ENCODE data around the gene FOXD2.

Gene FOXD2

DNA sequence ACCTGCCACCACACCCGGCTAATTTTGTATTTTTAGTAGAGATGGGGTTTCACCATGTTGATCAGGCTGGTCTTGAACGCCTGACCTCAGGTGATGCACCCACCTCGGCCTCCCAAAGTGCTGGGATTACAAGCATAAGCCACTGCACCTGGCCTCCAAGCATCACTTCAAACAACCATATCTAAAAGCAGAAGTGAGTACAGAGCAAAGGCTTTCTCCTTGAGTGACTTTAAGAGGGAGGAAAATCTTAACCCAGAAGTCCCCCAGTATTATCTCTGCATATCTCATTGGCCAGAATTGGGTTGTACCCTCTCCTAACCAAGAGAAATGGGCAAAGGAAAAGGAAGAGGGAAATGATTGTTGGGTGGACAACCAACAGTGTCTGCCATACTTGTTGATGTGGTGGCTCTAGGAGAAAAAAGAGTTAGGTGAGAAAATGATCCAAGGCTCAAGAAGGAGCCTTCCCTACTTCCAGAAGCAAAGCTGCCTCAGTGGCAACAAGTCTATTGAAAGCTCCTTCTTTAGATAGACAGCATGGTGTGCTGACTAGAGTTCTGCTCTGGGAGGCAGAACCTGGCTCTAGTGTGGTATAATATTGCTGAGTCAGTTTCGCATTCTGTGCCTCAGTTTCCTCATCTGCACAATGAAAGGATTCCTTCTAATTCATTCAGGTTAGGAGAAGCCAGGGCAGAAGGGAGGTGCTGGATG is 38.6 kb upstream of the FOXD2 start:
- TF ChIP-seq, protein P1, sequence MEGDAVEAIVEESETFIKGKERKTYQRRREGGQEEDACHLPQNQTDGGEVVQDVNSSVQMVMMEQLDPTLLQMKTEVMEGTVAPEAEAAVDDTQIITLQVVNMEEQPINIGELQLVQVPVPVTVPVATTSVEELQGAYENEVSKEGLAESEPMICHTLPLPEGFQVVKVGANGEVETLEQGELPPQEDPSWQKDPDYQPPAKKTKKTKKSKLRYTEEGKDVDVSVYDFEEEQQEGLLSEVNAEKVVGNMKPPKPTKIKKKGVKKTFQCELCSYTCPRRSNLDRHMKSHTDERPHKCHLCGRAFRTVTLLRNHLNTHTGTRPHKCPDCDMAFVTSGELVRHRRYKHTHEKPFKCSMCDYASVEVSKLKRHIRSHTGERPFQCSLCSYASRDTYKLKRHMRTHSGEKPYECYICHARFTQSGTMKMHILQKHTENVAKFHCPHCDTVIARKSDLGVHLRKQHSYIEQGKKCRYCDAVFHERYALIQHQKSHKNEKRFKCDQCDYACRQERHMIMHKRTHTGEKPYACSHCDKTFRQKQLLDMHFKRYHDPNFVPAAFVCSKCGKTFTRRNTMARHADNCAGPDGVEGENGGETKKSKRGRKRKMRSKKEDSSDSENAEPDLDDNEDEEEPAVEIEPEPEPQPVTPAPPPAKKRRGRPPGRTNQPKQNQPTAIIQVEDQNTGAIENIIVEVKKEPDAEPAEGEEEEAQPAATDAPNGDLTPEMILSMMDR (IDR thresholded peaks at IDR 0.05; ENCODE audit: low read depth, low read length): no peak

DNA sequence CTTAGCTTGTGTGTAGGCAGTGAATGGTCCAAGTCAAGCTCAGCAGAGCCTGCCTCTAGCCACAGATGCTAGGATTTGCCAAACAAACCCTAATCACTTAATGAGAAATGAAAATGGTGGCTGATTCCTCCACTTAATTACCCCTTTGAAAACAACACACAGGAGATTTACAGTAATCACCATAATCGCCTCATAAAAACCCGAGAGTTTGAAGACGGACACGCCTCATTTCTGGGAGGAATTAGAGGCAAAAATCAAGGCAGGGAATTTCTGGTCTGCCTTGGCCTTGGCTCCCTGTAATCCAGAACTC is 38.0 kb upstream of the FOXD2 start:
- H3K4me3 ChIP-seq (ENCODE audit: low read depth, low read length): no peak overlapping the region
- TF ChIP-seq, protein P1 (IDR thresholded peaks at IDR 0.05; ENCODE audit: low read depth, low read length): no peak

More for the DNA sequence above, 38.6 kb upstream of the FOXD2 start:
- H3K4me3 ChIP-seq (ENCODE audit: low read depth, low read length): no peak overlapping the region

DNA sequence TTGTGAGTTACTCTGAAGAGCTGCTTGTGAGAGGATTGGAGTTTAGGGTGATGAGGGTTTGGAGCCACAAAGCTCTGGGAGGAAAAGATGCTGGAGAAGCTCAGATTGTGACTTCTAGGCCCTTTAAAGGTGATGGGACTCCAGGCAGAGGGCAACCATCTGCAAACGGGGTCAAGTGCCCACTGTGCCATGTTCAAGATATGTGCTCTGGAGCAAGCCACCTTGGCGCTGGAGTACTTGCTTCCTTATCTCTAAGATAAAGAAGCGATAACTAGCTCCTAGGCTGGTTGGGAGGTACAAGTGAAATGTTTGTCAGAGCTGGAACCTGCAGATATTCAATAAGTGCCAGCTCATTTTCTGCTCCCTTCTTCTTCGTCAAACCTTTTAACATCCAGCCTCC is 36.1 kb upstream of the FOXD2 start:
- TF ChIP-seq, protein P1 (IDR thresholded peaks at IDR 0.05; ENCODE audit: low read depth, low read length): no peak
- H3K4me3 ChIP-seq (ENCODE audit: low read depth, low read length): no peak overlapping the region

DNA sequence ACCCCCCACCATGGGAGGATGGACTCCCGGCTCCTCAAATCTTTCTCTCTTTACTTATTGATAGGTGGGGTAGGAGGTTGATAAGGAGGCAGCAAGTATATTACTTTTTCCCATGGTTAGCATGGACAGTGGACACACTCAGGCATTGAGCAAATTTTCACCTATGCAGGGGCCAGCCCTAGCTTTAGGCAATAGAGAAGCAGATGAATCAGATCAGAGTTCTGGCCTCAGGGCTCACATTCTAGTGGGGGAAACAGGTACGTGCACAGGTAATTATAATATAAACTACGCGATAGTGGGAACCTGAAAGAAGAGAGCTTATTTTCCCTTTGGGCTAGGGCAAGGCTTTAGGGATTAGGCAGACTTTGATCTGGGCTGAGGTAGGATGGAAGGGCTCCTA is 35.3 kb upstream of the FOXD2 start:
- H3K4me3 ChIP-seq (ENCODE audit: low read depth, low read length): no peak overlapping the region
- TF ChIP-seq, protein P1 (IDR thresholded peaks at IDR 0.05; ENCODE audit: low read depth, low read length): no peak

DNA sequence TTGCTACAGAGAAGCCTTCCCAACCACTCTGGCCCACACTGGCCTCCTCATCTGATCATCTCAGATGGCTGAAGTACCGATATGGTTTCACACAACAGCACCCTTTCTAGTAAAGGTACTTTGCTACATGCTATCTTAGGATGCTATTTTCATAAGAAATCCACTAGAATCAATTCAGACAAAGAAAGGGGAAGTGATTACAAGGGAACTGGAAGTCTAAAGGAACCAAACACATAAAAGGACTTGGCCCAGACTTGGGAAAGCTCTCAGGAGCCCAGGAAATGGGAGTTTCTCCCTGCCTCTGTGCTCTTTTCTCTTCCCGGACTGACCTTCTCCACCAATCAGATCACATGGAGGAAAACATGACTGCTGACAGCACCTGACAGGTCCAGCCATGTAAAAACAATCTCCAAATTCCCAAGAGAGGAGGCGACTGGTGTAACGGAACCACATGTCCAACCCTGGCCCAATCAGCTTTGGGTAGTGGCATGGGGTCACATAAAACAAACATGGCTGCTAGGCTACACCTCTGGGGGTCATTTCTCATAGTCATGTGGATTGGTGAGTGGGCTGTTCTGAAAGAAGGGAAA is 34.4 kb upstream of the FOXD2 start:
- no peak overlapping the region for H3K4me3 ChIP-seq (ENCODE audit: low read depth, low read length)
- TF ChIP-seq, protein P1 (IDR thresholded peaks at IDR 0.05; ENCODE audit: low read depth, low read length): no peak

DNA sequence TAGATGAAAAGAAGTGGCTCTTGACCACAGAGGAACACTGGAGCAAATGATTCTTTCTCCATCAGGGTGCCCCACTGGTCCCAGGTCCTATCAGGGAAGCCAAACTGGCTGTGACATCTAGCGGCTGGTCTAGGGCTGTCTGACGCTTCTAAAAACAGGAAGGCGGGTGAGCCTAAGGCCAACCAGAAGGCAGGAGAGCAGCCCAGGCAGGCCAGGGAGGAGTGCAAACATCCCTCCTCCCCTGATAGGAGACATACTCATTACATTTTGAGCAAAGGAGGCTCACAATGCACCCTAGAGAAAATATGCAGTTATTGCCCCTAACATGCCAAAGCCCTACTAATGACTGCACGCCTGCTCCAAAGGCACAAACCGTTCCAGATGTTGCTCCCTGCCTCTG is 32.1 kb upstream of the FOXD2 start:
- TF ChIP-seq, protein P1 (IDR thresholded peaks at IDR 0.05; ENCODE audit: low read depth, low read length): no peak
- H3K4me3 ChIP-seq (ENCODE audit: low read depth, low read length): no peak overlapping the region

DNA sequence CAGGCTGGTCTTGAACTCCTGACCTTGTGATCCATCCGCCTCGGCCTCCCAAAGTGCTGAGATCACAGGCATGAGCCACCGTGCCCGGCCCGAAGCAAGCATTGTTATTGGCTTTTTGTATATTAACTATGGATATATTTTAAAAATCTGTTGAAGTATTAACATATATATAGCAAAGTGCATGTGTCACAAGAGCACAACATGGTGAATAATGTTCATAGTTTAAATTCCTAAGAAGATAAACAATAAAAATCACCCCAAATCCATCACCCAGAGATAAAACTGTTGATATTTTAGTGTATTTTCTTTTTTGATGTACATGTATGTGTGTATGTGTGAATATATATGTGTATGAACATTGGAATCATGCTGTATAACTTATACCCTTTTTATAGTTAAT is 30.9 kb upstream of the FOXD2 start:
- no peak overlapping the region for H3K4me3 ChIP-seq (ENCODE audit: low read depth, low read length)
- TF ChIP-seq, protein P1 (IDR thresholded peaks at IDR 0.05; ENCODE audit: low read depth, low read length): no peak

All from WI38 (cell line).